ENCODE data around the gene SIRPA.

DNA sequence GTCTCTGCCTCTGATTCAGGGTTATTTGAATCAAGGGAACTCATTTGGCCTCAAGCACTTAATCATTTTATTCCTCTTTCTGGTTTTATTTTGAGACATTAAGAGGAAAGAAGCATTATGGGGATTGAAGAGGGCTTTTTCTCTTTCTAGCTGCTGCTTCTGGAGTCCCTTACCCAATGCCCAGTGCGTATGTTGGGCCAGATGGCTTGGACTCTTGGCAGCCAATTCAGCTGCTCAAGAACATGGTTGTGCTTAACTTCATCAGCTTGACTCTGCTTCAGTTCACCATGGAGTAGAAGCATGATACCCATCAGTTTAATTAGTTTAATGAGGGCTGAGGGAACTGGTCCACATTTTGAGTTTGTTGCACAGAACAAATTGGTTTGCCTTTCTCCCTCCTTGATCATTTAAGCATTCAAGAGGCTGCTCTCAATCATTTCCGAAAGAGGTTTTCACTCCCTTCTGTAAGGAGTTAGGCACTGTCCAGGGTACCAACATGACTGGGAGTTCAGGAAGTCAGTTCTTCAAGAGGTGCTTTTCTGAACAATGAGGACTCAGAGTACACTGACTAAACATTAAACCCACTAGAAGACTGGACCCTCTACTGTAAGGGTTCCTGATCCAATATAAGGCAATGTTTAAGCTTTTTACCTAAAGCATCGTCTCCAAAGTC lies 84.0 kb downstream of the SIRPA start:
- TF ChIP-seq CTCF (IDR thresholded peaks at IDR 0.05) (no peak), POLR2A (IDR thresholded peaks at IDR 0.05) (no peak)
